Measurements from ENCODE around the gene ADAMTS12. TPM values are rescaled to one million over a fixed set of nuclear protein-coding genes. Genes with fewer than 3 reads are reported as not detected.

Gene ADAMTS12
- total RNA-seq, 1 donor from 2014 or later = 0.52 TPM

GRCh38 chr5:33474931-33475499 is 416.8 kb downstream of the ADAMTS12 start:
- ATAC-seq = no peak

- no peak for ATAC-seq
These were observed 417.8 kb downstream of the ADAMTS12 start for GRCh38 chr5:33474004-33474403.

Other genes with a start within 250 kb of the ADAMTS12 start
- gene RXFP3, start 44.4 kb upstream of the ADAMTS12 start, total RNA-seq = not detected
- gene SLC45A2, start 92.7 kb upstream of the ADAMTS12 start, total RNA-seq = not detected
- gene AMACR, start 116.1 kb upstream of the ADAMTS12 start, total RNA-seq = 13.5 TPM
- 1.2 TPM for gene C1QTNF3, start 151.2 kb upstream of the ADAMTS12 start, total RNA-seq